ENCODE measurements around the gene SPO11.

- TF ChIP-seq CTCF (IDR thresholded peaks at IDR 0.05): no peak
- no peak for TF ChIP-seq POLR2A (IDR thresholded peaks at IDR 0.05)
These were observed 49.4 kb upstream of the SPO11 start for GRCh38 chr20:57280221-57280620.
